ENCODE measurements around the gene PCDHAC2. TPM values are rescaled to one million over a fixed set of nuclear protein-coding genes. Genes with fewer than 3 reads are reported as not detected.
A peak's percentile ranks its signal among the peaks of the same experiment; 100 is the strongest.

The PCDHAC2 gene
- total and polyA plus RNA-seq, 3 donors from 2014 or later = 9.4 to 19.6 (median 15.5) TPM

DNA sequence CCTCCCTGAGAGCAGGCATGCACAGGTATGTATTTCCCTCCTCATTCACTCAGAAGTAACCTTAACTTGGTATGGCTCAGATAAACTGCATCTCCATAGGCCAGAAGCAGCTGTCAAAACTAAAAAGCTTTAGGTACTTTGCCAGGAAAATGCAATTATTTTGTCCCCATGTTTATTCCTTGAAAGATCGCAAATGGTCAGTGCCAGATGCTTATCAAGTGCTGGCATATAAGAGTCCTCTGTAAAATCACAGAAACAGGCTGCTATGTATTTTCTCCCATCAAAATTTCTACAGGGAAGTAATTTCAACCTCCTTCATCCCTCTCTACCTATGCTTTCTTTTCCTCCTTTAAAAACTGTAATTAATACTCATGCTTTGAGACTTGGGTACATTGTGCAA is 12.7 kb downstream of the PCDHAC2 start:
- H3K36me3 ChIP-seq (ENCODE audit: low read depth, missing control alignments) = no peaks in the 10 kb centered on the region
- peak overlapping the region; percentile 8 to 22 for H3K27ac ChIP-seq
- no peaks in the 10 kb centered on the region for H3K27me3 ChIP-seq
- no peak overlapping the region for H3K4me3 ChIP-seq
- no peaks in the 10 kb centered on the region for H3K9me3 ChIP-seq
- TF ChIP-seq, protein P1, sequence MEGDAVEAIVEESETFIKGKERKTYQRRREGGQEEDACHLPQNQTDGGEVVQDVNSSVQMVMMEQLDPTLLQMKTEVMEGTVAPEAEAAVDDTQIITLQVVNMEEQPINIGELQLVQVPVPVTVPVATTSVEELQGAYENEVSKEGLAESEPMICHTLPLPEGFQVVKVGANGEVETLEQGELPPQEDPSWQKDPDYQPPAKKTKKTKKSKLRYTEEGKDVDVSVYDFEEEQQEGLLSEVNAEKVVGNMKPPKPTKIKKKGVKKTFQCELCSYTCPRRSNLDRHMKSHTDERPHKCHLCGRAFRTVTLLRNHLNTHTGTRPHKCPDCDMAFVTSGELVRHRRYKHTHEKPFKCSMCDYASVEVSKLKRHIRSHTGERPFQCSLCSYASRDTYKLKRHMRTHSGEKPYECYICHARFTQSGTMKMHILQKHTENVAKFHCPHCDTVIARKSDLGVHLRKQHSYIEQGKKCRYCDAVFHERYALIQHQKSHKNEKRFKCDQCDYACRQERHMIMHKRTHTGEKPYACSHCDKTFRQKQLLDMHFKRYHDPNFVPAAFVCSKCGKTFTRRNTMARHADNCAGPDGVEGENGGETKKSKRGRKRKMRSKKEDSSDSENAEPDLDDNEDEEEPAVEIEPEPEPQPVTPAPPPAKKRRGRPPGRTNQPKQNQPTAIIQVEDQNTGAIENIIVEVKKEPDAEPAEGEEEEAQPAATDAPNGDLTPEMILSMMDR (IDR thresholded peaks at IDR 0.05) = no peak
- no peak for TF ChIP-seq POLR2A (IDR thresholded peaks at IDR 0.05)
- no peak for DNase-seq
- WGBS, 2 donors = 71 to 81% methylated on average over 1 of the region's 1 CpG
- intact Hi-C loops (cut with DNase I; ENCODE audit: low total_unique reads) = no loop called here
- peaks cover 14% of the 10 kb centered on the region for H3K4me1 ChIP-seq

DNA sequence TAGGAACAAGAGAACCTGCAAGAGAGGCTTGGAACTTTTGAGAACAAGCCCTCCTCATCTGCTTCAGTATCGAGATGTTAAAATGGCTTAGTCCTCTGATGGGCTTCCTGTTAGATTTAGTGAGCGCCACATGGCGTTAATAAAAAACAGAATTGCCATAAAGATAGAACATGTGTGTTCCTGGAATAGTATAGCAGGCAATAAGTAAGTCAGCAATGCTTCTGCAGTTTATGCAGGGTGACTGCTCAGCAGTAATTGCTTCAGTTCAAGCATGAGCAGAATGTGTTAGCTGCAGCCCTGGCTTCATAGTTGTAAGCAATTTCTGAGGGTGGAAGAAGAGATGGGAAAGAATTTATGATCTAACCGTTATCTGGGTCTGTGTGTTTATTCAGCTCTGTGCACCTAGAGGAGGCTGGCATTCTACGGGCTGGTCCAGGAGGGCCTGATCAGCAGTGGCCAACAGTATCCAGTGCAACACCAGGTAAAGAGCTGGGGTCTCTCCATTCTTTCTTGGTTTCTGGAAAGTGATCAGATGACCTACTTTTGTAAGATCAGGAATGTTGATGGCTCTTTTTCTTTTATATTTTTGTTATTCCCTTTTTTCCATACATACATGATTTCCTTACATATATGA is 15.9 kb downstream of the PCDHAC2 start:
- no peaks in the 10 kb centered on the region for H3K36me3 ChIP-seq (ENCODE audit: low read depth, missing control alignments)
- DNase-seq = no peak
- no peak overlapping the region for H3K27ac ChIP-seq
- intact Hi-C loops (cut with DNase I; ENCODE audit: low total_unique reads) = no loop called here
- no peaks in the 10 kb centered on the region for H3K9me3 ChIP-seq
- TF ChIP-seq, protein P1 (IDR thresholded peaks at IDR 0.05) = no peak
- TF ChIP-seq POLR2A (IDR thresholded peaks at IDR 0.05) = no peak
- H3K4me3 ChIP-seq = no peak overlapping the region
- H3K4me1 ChIP-seq = peaks cover 12% of the 10 kb centered on the region
- no peaks in the 10 kb centered on the region for H3K27me3 ChIP-seq
- 70 to 81% methylated on average over 5 of the region's 5 CpGs for WGBS, 2 donors

GRCh38 chr5:140986117-140986521 is 19.8 kb downstream of the PCDHAC2 start:
- no peak overlapping the region for H3K4me3 ChIP-seq
- intact Hi-C loops (cut with DNase I; ENCODE audit: low total_unique reads) = no loop called here
- no peaks in the 10 kb centered on the region for H3K36me3 ChIP-seq (ENCODE audit: low read depth, missing control alignments)
- no peak overlapping the region for H3K27ac ChIP-seq
- WGBS, 2 donors = 21 to 26% methylated on average over 3 of the region's 3 CpGs
- no peaks in the 10 kb centered on the region for H3K4me1 ChIP-seq
- DNase-seq = no peak
- H3K9me3 ChIP-seq = no peaks in the 10 kb centered on the region
- TF ChIP-seq POLR2A (IDR thresholded peaks at IDR 0.05) = no peak
- TF ChIP-seq, protein P1 (IDR thresholded peaks at IDR 0.05) = no peak
- H3K27me3 ChIP-seq = no peaks in the 10 kb centered on the region

- Histone ChIP-seq H3K4me1 (no peaks in the 10 kb centered on the region), H3K4me3 (no peak overlapping the region), H3K27ac (no peak overlapping the region), H3K27me3 (no peaks in the 10 kb centered on the region), H3K9me3 (no peaks in the 10 kb centered on the region), H3K36me3 (ENCODE audit: low read depth, missing control alignments) (no peaks in the 10 kb centered on the region)
- whole genome bisulfite sequencing, 2 donors = 61 to 62% methylated on average over 5 of the region's 5 CpGs
- DNase-seq = no peak
- no peak for TF ChIP-seq POLR2A (IDR thresholded peaks at IDR 0.05)
- intact Hi-C loops (cut with DNase I; ENCODE audit: low total_unique reads) = no loop called here
These were observed 21.8 kb downstream of the PCDHAC2 start for GRCh38 chr5:140988100-140988499.

DNA sequence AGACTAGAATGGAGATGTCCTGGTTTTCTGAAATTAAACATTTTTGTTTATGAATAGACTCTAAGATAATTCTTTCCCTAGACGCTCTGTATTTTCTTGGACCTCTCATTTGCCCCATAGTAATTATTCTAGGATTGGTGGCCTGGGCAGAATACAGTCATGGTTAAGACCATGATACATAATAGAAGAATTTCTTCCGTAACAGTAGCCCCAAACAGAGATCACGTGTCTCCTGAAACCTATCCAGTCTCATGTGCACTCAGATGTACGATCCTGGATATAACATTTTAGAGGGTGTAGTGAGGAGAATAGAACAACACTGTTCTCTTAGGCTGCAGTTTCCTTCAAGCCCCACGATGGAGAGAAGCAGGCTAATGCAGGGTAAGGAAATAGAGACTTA is 22.3 kb downstream of the PCDHAC2 start:
- H3K4me3 ChIP-seq = no peak overlapping the region
- H3K4me1 ChIP-seq = no peaks in the 10 kb centered on the region
- no peak overlapping the region for H3K27ac ChIP-seq
- H3K9me3 ChIP-seq = no peaks in the 10 kb centered on the region
- H3K27me3 ChIP-seq = no peaks in the 10 kb centered on the region
- 79 to 81% methylated on average over 5 of the region's 5 CpGs for WGBS, 2 donors
- no peak for DNase-seq
- no peaks in the 10 kb centered on the region for H3K36me3 ChIP-seq (ENCODE audit: low read depth, missing control alignments)
- TF ChIP-seq, protein P1 (IDR thresholded peaks at IDR 0.05) = no peak
- no peak for TF ChIP-seq POLR2A (IDR thresholded peaks at IDR 0.05)
- intact Hi-C loops (cut with DNase I; ENCODE audit: low total_unique reads) = no loop called here
